ENCODE measurements around the gene CXCL9. TPM values are rescaled to one million over a fixed set of nuclear protein-coding genes. Genes with fewer than 3 reads are reported as not detected.
"Not testable (repeated sequence)": the region's sequence is repeated elsewhere in the genome, so short reads cannot be mapped to it uniquely, and the experiment has no call there.

Gene CXCL9
- polyA plus RNA-seq, 1 donor (not counting 4 experiments of a cell fraction or from before 2014, with no cell fraction given) = 0.04 TPM

DNA sequence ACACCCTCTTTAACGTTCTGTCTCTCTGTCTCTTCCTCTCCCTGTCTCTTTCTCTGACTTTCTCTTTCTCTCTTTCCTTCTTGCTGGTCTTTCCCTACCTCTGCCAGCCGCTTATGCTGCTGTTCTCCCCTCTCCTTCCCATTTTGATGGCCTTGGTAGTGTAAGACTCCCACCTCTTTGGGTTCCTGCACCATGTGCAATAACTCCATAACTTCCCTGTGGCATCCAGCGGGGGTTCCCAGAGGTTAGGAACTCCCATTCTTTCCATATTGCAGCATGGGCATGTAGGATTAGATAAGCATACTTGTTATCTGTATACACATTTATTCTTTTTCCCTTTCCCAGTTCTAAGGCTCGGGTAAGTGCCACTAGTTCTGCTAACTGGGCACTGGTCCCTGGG, 37.4 kb upstream of the CXCL9 start:
- H3K9ac ChIP-seq (ENCODE audit: control insufficient read depth, extremely low read depth, insufficient read depth, low read length); H3K9me1 ChIP-seq (ENCODE audit: control insufficient read depth, extremely low read depth, insufficient read depth, low read length); H2AFZ ChIP-seq (ENCODE audit: control insufficient read depth, low read length); H3K27me3 ChIP-seq (ENCODE audit: control insufficient read depth, extremely low read depth, insufficient read depth, low read length); H3K27ac ChIP-seq (ENCODE audit: control insufficient read depth, insufficient read depth, low read length); FAIRE-seq; DNase-seq (ENCODE audit: low read depth, low spot score); dilution Hi-C loops (cut with MboI; ENCODE audit: extremely low pct_ligation_motif_present, low sequenced_read_pairs); H3K4me1 ChIP-seq (ENCODE audit: control insufficient read depth, extremely low read depth, insufficient read depth, low read length); H3K4me3 ChIP-seq (ENCODE audit: control insufficient read depth in 2 of 3, extremely low read depth in 1 of 3, insufficient read depth in 2 of 3, low read depth in 1 of 3, low read length in 3 of 3); H3K4me2 ChIP-seq (ENCODE audit: control insufficient read depth, extremely low read depth, insufficient read depth, low read depth, low read length); H4K20me1 ChIP-seq (ENCODE audit: control insufficient read depth, extremely low read depth, insufficient read depth, low read length); H3K79me2 ChIP-seq (ENCODE audit: control insufficient read depth, insufficient read depth, low read length); H3K36me3 ChIP-seq (ENCODE audit: control insufficient read depth in 2 of 2, extremely low read depth in 1 of 2, insufficient read depth in 2 of 2, low read length in 2 of 2); H3K9me3 ChIP-seq (ENCODE audit: control insufficient read depth, low read depth, low read length): not testable (repeated sequence)

- H3K4me2 ChIP-seq (ENCODE audit: control insufficient read depth, extremely low read depth, insufficient read depth, low read depth, low read length); H3K36me3 ChIP-seq (ENCODE audit: control insufficient read depth in 2 of 2, extremely low read depth in 1 of 2, insufficient read depth in 2 of 2, low read length in 2 of 2); H3K27ac ChIP-seq (ENCODE audit: control insufficient read depth, insufficient read depth, low read length); H3K79me2 ChIP-seq (ENCODE audit: control insufficient read depth, insufficient read depth, low read length); H3K9me1 ChIP-seq (ENCODE audit: control insufficient read depth, extremely low read depth, insufficient read depth, low read length); H3K27me3 ChIP-seq (ENCODE audit: control insufficient read depth, extremely low read depth, insufficient read depth, low read length); H3K9me3 ChIP-seq (ENCODE audit: control insufficient read depth, low read depth, low read length); DNase-seq (ENCODE audit: low read depth, low spot score); H2AFZ ChIP-seq (ENCODE audit: control insufficient read depth, low read length); dilution Hi-C loops (cut with MboI; ENCODE audit: extremely low pct_ligation_motif_present, low sequenced_read_pairs); FAIRE-seq; H3K9ac ChIP-seq (ENCODE audit: control insufficient read depth, extremely low read depth, insufficient read depth, low read length); H3K4me3 ChIP-seq (ENCODE audit: control insufficient read depth in 2 of 3, extremely low read depth in 1 of 3, insufficient read depth in 2 of 3, low read depth in 1 of 3, low read length in 3 of 3); H3K4me1 ChIP-seq (ENCODE audit: control insufficient read depth, extremely low read depth, insufficient read depth, low read length); H4K20me1 ChIP-seq (ENCODE audit: control insufficient read depth, extremely low read depth, insufficient read depth, low read length): not testable (repeated sequence)
These were observed 36.0 kb upstream of the CXCL9 start for GRCh38 chr4:76043306-76043705.

GRCh38 chr4:76042241-76042998, 35.1 kb upstream of the CXCL9 start:
- H3K9me3 ChIP-seq (ENCODE audit: control insufficient read depth, low read depth, low read length); H3K36me3 ChIP-seq (ENCODE audit: control insufficient read depth in 2 of 2, extremely low read depth in 1 of 2, insufficient read depth in 2 of 2, low read length in 2 of 2); H4K20me1 ChIP-seq (ENCODE audit: control insufficient read depth, extremely low read depth, insufficient read depth, low read length); H3K4me2 ChIP-seq (ENCODE audit: control insufficient read depth, extremely low read depth, insufficient read depth, low read depth, low read length); H3K4me1 ChIP-seq (ENCODE audit: control insufficient read depth, extremely low read depth, insufficient read depth, low read length); H2AFZ ChIP-seq (ENCODE audit: control insufficient read depth, low read length); dilution Hi-C loops (cut with MboI; ENCODE audit: extremely low pct_ligation_motif_present, low sequenced_read_pairs); H3K4me3 ChIP-seq (ENCODE audit: control insufficient read depth in 2 of 3, extremely low read depth in 1 of 3, insufficient read depth in 2 of 3, low read depth in 1 of 3, low read length in 3 of 3); FAIRE-seq; H3K9me1 ChIP-seq (ENCODE audit: control insufficient read depth, extremely low read depth, insufficient read depth, low read length); H3K27me3 ChIP-seq (ENCODE audit: control insufficient read depth, extremely low read depth, insufficient read depth, low read length); H3K9ac ChIP-seq (ENCODE audit: control insufficient read depth, extremely low read depth, insufficient read depth, low read length); DNase-seq (ENCODE audit: low read depth, low spot score); H3K27ac ChIP-seq (ENCODE audit: control insufficient read depth, insufficient read depth, low read length); H3K79me2 ChIP-seq (ENCODE audit: control insufficient read depth, insufficient read depth, low read length): not testable (repeated sequence)
